ENCODE results near the gene UFD1.

The UFD1 gene, protein sequence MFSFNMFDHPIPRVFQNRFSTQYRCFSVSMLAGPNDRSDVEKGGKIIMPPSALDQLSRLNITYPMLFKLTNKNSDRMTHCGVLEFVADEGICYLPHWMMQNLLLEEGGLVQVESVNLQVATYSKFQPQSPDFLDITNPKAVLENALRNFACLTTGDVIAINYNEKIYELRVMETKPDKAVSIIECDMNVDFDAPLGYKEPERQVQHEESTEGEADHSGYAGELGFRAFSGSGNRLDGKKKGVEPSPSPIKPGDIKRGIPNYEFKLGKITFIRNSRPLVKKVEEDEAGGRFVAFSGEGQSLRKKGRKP

GRCh38 chr22:19478901-19479354 lies at the start of gene UFD1:
UFD1 (minus strand) TSS chr22:19479193; CDS start chr22:19479085, 108 bp downstream.
- DNase-seq (ENCODE audit: low read depth) = peak; percentile 71

DNA sequence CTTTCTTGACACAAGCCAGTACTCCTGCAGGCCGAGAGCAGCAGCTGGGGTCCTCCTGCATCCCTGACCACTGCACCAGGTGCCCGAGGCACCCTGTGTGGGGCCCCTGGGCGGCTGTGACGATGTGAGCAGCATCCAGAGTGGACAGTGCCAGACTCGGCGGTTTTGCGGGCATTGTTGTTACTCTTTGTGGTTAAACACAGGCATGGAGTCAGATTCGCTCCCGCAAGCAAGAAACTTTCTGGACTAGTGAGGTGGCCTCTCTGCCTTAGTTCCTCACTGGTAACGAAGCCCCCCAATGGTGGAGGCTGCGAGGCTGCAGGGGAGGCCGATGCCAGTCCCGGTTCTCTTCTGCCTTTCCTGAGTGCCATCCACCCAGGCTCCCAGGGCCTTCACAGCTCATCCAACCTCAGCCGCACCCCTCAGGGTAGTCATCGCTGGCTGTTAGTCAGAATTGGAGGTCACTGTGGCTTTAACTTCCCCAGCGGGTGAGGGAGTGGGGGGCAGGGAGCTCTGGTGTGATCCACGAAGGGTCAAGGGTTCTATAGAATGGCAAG lies 48.9 kb upstream of the UFD1 start:
- DNase-seq (ENCODE audit: low read depth) = no peak

DNA sequence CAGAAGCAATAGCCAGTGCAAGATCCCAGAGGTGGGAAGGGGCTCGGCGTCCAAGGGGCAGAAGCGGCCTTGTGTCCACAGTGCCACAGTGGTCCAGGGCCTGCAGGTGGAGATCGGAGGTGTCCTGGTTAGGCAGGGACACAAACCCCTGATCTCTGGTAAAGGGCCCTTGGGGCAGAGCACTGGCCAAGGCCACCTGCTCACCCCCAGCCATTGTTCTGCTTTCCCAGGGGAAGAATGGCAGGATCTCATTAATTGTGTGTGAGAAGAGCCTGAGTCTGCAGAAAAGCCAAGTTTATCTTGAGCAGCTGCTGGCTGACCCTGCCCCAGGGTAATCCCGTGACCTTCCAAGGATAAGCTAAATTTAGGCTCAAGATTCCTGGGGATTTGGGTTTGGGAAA lies 48.3 kb upstream of the UFD1 start:
- DNase-seq (ENCODE audit: low read depth) = no peak

- no peak for DNase-seq (ENCODE audit: low read depth)
Measured at GRCh38 chr22:19526702-19527111, 47.7 kb upstream of the UFD1 start.

GRCh38 chr22:19526076-19526701 lies 47.2 kb upstream of the UFD1 start:
- DNase-seq (ENCODE audit: low read depth) = no peak

- DNase-seq (ENCODE audit: low read depth) = no peak
Measured at GRCh38 chr22:19525666-19526065, 46.7 kb upstream of the UFD1 start.

- DNase-seq (ENCODE audit: low read depth) = no peak
Measured at GRCh38 chr22:19525116-19525660, 46.2 kb upstream of the UFD1 start.

- no peak for DNase-seq (ENCODE audit: low read depth)
Measured at GRCh38 chr22:19524170-19525115, 45.5 kb upstream of the UFD1 start, which contains the start of gene CLDN5. CLDN5 (minus strand) TSS chr22:19524410; CDS start chr22:19524255, 155 bp downstream.

GRCh38 chr22:19523240-19524169 lies 44.5 kb upstream of the UFD1 start:
- DNase-seq (ENCODE audit: low read depth) = no peak

DNA sequence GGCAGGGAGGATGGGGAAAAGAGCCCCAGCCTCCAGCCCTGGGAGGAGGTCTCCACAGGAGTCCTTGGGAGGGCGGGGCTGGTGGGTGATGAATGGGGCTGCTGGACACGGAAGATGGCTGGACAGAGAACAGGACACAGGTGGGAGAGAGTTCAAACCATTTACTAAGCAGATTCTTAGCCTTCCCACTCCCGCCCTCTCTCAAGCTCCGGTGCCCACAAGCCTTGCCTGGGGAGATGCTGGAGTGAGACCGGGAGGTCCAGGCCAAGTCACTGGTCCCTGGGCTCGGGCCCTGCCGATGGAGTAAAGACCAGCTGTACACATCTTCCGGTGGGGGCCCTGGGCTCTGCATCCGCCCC lies 43.9 kb upstream of the UFD1 start:
- no peak for DNase-seq (ENCODE audit: low read depth)

DNA sequence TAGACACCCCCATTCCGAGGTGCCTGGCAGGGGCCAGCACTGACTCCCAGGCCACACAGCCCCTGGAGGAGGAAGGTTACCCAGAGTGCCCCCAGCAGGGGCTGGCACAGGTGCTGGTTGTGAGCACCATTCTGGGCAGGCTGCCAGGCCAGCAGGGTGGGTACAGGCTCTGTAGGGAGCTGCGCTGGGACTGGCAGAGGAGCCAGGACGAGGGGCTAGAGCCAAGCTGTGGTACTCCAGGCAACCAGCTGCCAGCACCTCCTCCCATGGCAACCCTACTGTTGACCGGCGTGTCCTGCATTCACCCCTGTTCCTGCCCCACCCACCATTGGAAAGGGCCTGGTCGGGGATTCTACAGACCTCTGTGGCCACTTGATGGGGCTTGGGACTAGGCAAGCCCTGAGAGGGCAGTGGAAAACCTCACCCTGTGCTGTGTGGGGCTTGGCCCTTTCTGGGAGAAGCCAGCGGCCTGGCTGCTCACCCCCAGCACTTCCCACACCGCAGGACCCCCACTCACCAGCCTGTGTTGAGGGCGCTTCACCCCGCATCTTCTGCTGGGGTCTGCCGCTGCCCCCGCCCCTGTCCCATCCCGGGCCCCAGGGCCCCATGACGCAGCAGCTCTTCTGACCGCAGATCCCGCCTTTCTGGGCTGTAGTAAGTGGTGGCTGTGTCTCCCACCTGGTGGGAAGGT lies 43.3 kb upstream of the UFD1 start:
- DNase-seq (ENCODE audit: low read depth) = no peak

- DNase-seq (ENCODE audit: low read depth) = no peak
Measured at GRCh38 chr22:19520566-19521305, 41.7 kb upstream of the UFD1 start.

GRCh38 chr22:19520007-19520406 lies 41.0 kb upstream of the UFD1 start:
- no peak for DNase-seq (ENCODE audit: low read depth)

DNA sequence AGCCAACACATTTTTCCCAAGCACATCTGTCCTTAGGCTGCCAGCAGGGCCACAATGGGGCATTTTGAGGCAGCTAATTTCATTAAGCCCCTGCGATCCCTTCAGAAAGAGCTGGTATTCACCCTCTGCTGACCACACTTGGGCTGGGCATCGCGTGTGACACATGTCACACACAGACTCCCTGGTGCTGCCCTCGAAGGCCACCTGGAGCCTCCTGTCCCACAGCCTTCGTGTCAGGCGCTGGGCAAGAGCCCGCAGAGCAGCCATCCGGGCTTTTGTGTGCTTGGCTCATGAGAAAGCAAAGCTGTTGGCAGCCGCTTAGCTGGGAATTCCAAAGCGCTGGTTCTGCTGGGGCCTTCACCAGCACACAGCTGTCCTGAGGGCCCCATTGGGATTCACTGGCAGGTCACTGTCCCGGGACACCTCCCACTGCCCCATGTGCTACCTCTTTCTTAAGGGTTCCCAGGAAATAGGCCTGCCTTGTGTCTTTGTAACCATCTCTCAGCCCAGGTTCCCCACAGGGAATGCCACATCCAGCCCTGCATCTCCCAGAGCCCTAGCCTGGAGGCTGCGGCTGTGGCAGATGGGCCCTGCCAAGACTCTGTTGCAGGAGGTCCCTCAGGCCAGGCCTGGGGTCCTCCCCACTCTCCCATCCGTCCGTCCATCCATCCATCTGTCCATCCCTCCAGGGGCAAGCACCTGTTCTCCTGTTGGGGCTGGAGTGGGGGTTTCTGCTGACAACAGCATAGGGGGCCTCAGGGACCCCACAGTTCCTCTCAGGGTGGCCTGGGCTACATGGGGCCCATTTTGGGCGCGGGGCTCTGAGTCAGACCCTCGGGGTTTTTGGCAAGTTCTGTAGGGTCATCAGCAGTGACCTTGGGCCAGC lies 40.3 kb upstream of the UFD1 start:
- no peak for DNase-seq (ENCODE audit: low read depth)

GRCh38 chr22:19518635-19519034 lies 39.6 kb upstream of the UFD1 start:
- DNase-seq (ENCODE audit: low read depth) = no peak

GRCh38 chr22:19517919-19518611 lies 39.1 kb upstream of the UFD1 start:
- no peak for DNase-seq (ENCODE audit: low read depth)

- no peak for DNase-seq (ENCODE audit: low read depth)
Measured at GRCh38 chr22:19517171-19517500, 38.1 kb upstream of the UFD1 start.

Measured in T-helper 22 cell (primary cell).